Ovary (tissue), 3 donors: ENCODE results near the gene OVCH2.

Experiments used
- EP300 ChIP-seq: sonication (generic); formaldehyde crosslinking; IDR thresholded peaks from one replicate; pipeline ENCODE4 v1.6.1; 2017; ENCODE audit warnings: antibody characterized with exemption
- POLR2A ChIP-seq: fragments of 450-650 bp; IDR thresholded peaks from one replicate; pipeline ENCODE4 v1.6.1; 2017; ENCODE audit warnings: antibody characterized with exemption, mild to moderate bottlenecking, moderate library complexity
- TF ChIP-seq, protein P1 (sequence below), 3 donors: fragments of 450-650 bp in 2 of 3; fragments of 200-600 bp in 1 of 3; IDR thresholded peaks; one replicate each; pipeline versions ENCODE4 v1.5.1 to v1.8.0; 2016 to 2022; ENCODE audit warnings: antibody characterized with exemption in 3 of 3, mild to moderate bottlenecking in 1 of 3
- donor health status: DM: no; HTN: no; CAD: no.

DNA sequence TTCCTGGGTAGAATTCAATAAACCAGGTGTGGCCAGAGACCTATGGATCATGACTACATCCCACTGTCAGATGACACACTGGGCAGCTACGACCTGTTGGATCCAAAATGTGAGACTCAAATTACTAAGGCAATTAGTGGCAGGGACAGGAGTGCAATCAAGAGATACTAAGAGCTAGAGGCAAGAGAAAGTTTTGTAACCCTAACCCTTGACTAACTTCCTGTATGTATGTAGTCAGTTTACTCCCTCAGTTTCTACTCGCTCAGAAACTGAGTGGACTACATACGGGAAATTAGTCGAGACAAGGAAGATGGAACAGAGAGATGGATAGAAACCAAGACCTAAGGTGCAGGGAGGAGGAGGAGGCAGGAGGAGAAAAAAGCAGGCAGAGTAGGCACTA, 35.6 kb downstream of the OVCH2 start:
- TF ChIP-seq, protein P1, sequence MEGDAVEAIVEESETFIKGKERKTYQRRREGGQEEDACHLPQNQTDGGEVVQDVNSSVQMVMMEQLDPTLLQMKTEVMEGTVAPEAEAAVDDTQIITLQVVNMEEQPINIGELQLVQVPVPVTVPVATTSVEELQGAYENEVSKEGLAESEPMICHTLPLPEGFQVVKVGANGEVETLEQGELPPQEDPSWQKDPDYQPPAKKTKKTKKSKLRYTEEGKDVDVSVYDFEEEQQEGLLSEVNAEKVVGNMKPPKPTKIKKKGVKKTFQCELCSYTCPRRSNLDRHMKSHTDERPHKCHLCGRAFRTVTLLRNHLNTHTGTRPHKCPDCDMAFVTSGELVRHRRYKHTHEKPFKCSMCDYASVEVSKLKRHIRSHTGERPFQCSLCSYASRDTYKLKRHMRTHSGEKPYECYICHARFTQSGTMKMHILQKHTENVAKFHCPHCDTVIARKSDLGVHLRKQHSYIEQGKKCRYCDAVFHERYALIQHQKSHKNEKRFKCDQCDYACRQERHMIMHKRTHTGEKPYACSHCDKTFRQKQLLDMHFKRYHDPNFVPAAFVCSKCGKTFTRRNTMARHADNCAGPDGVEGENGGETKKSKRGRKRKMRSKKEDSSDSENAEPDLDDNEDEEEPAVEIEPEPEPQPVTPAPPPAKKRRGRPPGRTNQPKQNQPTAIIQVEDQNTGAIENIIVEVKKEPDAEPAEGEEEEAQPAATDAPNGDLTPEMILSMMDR (IDR thresholded peaks at IDR 0.05) = no peak
- TF ChIP-seq POLR2A = no peak
- TF ChIP-seq EP300 = no peak
